IPS-NIHi11 (cell line): ENCODE measurements around the gene COBLL1.
"Not testable (repeated sequence)": the region's sequence is repeated elsewhere in the genome, so short reads cannot be mapped to it uniquely, and the experiment has no call there.

ENCODE experiments used
- DNase-seq: peaks from one replicate; pipeline ENCODE4 v3.0.0; 2012; ENCODE audit warnings: mixed read lengths, low spot score

Gene COBLL1

GRCh38 chr2:164859906-164860693 lies 18.5 kb upstream of the COBLL1 start:
- DNase-seq = not testable (repeated sequence)

- DNase-seq = no peak
Measured at GRCh38 chr2:164859251-164859818, 17.7 kb upstream of the COBLL1 start.

- DNase-seq = no peak
Measured at GRCh38 chr2:164852086-164852485, 10.5 kb upstream of the COBLL1 start.

- DNase-seq = no peak
Measured at GRCh38 chr2:164850235-164850634, 8.6 kb upstream of the COBLL1 start.

- no peak for DNase-seq
Measured at GRCh38 chr2:164849506-164849905, 7.9 kb upstream of the COBLL1 start.

- DNase-seq = no peak
Measured at GRCh38 chr2:164847981-164848741, 6.5 kb upstream of the COBLL1 start.

GRCh38 chr2:164847291-164847690 lies 5.7 kb upstream of the COBLL1 start:
- no peak for DNase-seq

GRCh38 chr2:164846276-164846675 lies 4.7 kb upstream of the COBLL1 start:
- DNase-seq = no peak

GRCh38 chr2:164843346-164843911 lies 1.8 kb upstream of the COBLL1 start:
- DNase-seq = no peak

- DNase-seq = no peak
Measured at GRCh38 chr2:164842624-164842966, 972 bp upstream of the COBLL1 start.

- DNase-seq = peak; percentile 84
Measured at GRCh38 chr2:164840930-164841718, 499 bp downstream of the COBLL1 start.

GRCh38 chr2:164840458-164840929 lies 1.1 kb downstream of the COBLL1 start:
- peak; percentile 35 for DNase-seq

GRCh38 chr2:164839914-164840457 lies 1.6 kb downstream of the COBLL1 start:
- no peak for DNase-seq

- DNase-seq = no peak
Measured at GRCh38 chr2:164837807-164838206, 3.8 kb downstream of the COBLL1 start.

GRCh38 chr2:164836907-164837306 lies 4.7 kb downstream of the COBLL1 start:
- DNase-seq = no peak

- DNase-seq = no peak
Measured at GRCh38 chr2:164835302-164835701, 6.3 kb downstream of the COBLL1 start.

- DNase-seq = no peak
Measured at GRCh38 chr2:164831887-164832286, 9.7 kb downstream of the COBLL1 start.

- DNase-seq = no peak
Measured at GRCh38 chr2:164831180-164831579, 10.4 kb downstream of the COBLL1 start.

GRCh38 chr2:164826293-164827243 lies 15.1 kb downstream of the COBLL1 start:
- DNase-seq = peak; percentile 33

GRCh38 chr2:164824872-164825271 lies 16.8 kb downstream of the COBLL1 start:
- no peak for DNase-seq
